Activated CD4-positive, alpha-beta T cell treated with anti-CD3 and anti-CD28 coated beads for 48 hours (primary cell): ENCODE measurements around the gene VN1R2.
"Not testable (repeated sequence)": the region's sequence is repeated elsewhere in the genome, so short reads cannot be mapped to it uniquely, and the experiment has no call there.

ENCODE experiments used
- DNase-seq: peaks from one replicate; pipeline ENCODE4 v3.0.0-alpha.2; 2020

VN1R2 gene

GRCh38 chr19:53257715-53258342, at the start of gene VN1R2:
Gene VN1R2 (plus strand): TSS chr19:53258292. CDS start chr19:53258376, 84 bp downstream.
- DNase-seq = not testable (repeated sequence)

- DNase-seq = not testable (repeated sequence)
Observed at GRCh38 chr19:53211554-53211953, 46.5 kb upstream of the VN1R2 start.

- no peak for DNase-seq
Observed at GRCh38 chr19:53212703-53213320, 45.3 kb upstream of the VN1R2 start.

GRCh38 chr19:53222716-53223115, 35.4 kb upstream of the VN1R2 start:
- DNase-seq = not testable (repeated sequence)

- DNase-seq = no peak
Observed at GRCh38 chr19:53224606-53225005, 33.5 kb upstream of the VN1R2 start.

GRCh38 chr19:53237114-53237777, 20.8 kb upstream of the VN1R2 start:
- DNase-seq = no peak

GRCh38 chr19:53246498-53246897, 11.6 kb upstream of the VN1R2 start:
- DNase-seq = no peak

GRCh38 chr19:53254411-53255341, 3.4 kb upstream of the VN1R2 start, which contains the start of gene ZNF677:
Gene ZNF677 (minus strand): TSS chr19:53254873. CDS start chr19:53251550, 3,323 bp downstream.
- peak; percentile 88 for DNase-seq

- DNase-seq = not testable (repeated sequence)
Observed at GRCh38 chr19:53267623-53268022, 9.5 kb downstream of the VN1R2 start, which contains the start of gene VN1R4. Gene VN1R4 (minus strand): TSS chr19:53267723. CDS start chr19:53267665, 58 bp downstream.

GRCh38 chr19:53269861-53270260, 11.8 kb downstream of the VN1R2 start:
- DNase-seq = not testable (repeated sequence)

- DNase-seq = no peak
Observed at GRCh38 chr19:53272044-53272443, 14.0 kb downstream of the VN1R2 start.

- DNase-seq = no peak
Observed at GRCh38 chr19:53275480-53275879, 17.4 kb downstream of the VN1R2 start.

GRCh38 chr19:53281947-53282346, 23.9 kb downstream of the VN1R2 start:
- peak; percentile 22 for DNase-seq

GRCh38 chr19:53285087-53285486, 27.0 kb downstream of the VN1R2 start:
- DNase-seq = no peak

GRCh38 chr19:53290758-53291549, 32.9 kb downstream of the VN1R2 start:
- DNase-seq = no peak

GRCh38 chr19:53294786-53295441, 36.8 kb downstream of the VN1R2 start:
- no peak for DNase-seq

GRCh38 chr19:53301341-53301740, 43.2 kb downstream of the VN1R2 start:
- DNase-seq = not testable (repeated sequence)

GRCh38 chr19:53308339-53308811, 50.3 kb downstream of the VN1R2 start:
- DNase-seq = peak; percentile 22
